ENCODE data around the gene CEP250.
"Not testable (repeated sequence)": the region's sequence is repeated elsewhere in the genome, so short reads cannot be mapped to it uniquely, and the experiment has no call there.

Gene CEP250

DNA sequence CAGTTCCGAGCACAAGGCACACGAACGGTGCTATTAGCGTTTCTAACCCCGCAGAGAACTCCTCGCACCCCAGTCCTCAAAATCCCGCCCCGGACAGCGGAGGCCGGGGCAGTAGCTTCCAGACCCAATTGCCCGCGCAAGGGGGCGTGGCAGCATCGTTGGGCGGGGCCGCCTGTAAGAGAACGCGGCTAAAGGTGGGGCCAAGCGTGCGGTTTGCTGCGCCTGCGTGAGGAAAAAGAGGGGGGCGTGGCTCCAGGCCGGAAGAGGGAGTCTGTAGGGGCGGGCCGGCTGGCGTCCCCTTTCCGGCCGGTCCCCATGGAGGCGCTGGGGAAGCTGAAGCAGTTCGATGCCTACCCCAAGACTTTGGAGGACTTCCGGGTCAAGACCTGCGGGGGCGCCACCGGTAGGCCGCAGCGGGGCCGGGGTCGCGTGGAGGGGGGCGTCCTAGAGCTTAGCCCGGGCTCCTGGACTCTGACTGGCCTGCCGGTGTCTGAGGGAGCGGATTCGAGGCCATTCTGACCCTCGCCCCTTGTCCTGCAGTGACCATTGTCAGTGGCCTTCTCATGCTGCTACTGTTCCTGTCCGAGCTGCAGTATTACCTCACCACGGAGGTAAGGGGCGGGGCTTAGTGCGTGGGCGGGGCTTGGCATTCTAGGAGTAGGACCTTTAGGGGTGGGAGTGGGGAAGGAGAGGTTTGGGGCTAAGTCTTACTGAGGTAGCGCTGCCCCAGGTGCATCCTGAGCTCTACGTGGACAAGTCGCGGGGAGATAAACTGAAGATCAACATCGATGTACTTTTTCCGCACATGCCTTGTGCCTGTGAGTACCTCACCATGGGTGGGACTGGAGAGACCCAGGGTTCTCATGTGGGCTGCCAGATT, 86.6 kb downstream of the CEP250 start, which contains the start of gene ERGIC3:
TSS of gene ERGIC3 (plus strand) at position 296 of the 880 bp plus-strand sequence. CDS start at position 316, 20 bp downstream.
- no peak for TF ChIP-seq CTCF (IDR thresholded peaks at IDR 0.05; ENCODE audit: low read depth, low read length, missing control alignments)
- peak; percentile 77 for DNase-seq (ENCODE audit: extremely low read depth, low read depth)
- peak within 1 kb of the TSS; percentile 78 for H3K4me3 ChIP-seq (replicated peaks; ENCODE audit: low read depth, low read length)

DNA sequence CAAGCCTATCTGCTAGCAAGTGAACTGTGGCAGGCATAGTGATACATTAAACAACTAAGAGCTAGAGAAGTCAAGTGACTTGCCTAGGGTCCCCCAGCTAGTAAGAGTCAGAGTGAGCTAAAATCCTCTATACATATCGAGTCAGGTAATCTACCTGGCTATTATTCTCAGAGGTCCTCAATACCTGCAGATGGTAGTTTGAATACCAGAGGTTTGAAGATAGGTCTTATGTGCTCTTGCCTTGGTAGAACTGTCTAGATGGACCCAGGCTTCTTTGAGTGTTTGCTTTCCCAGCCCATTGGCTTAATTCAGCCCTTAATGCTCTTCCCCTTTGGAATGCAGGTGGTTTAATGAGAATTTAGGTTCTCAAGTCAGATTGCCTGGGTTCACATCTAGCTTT, 87.6 kb downstream of the CEP250 start:
- TF ChIP-seq CTCF (IDR thresholded peaks at IDR 0.05; ENCODE audit: low read depth, low read length, missing control alignments), result no peak
- DNase-seq (ENCODE audit: extremely low read depth, low read depth), result no peak
- peak overlapping the region; percentile 78 for H3K4me3 ChIP-seq (replicated peaks; ENCODE audit: low read depth, low read length)

DNA sequence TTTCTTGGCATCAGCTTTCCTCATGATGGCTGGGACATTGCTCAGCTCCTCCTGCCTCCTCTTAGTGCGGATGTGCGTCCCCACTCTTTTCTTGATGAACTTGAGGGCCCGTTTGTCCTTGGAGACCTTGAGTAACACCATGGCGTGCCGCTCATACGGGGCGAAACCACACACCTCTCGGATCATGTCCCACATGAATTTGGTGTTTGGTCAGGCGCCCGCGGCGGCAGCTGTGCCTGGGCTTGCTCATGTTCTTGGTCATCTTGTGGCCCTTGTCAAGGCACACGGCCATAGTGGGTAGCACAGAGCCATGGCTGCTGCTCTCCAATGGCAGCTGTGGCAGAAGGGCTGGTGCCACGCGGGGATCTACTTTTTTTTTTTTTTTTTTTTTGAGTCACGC, 89.0 kb downstream of the CEP250 start:
- H3K4me3 ChIP-seq (replicated peaks; ENCODE audit: low read depth, low read length), result no peak overlapping the region
- TF ChIP-seq CTCF (IDR thresholded peaks at IDR 0.05; ENCODE audit: low read depth, low read length, missing control alignments), result no peak
- no peak for DNase-seq (ENCODE audit: extremely low read depth, low read depth)

DNA sequence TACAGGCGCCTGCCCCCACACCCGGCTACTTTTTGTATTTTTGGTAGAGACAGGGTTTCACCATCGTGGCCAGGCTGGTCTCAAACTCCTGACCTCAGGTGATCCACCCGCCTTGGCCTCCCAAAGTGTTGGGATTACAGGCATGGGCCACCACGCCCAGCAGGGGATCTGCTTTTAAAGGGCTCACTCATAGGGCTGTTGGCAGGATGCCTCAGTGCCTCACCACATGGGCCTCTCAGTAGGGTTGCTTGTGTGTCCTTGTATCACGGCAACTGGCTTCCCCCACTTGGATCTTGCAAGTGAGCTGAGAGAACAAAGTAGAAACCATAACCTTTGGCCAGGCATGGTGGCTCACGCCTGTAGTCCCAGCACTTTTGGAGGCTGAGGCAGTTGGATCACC, 89.5 kb downstream of the CEP250 start:
- H3K4me3 ChIP-seq (replicated peaks; ENCODE audit: low read depth, low read length), result not testable (repeated sequence)

DNA sequence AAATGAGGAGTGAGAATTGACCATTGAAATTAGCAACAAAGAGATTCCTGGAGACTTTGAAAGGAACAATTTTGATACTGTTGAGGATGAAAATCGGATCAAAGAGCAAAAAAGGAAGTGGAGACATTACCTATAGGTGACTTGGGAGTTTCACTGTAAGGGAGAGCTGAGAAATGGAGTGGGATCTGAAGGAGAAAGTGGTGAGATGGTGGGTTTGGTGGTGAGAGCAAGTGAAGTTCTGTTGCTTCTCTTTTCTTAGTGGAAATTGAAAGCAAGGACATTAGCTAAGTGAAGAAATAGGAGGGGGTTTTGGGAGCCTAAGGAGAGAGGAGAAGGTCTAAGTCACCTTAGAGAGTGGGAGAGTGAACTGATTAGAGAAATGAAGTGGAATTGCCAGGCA, 90.7 kb downstream of the CEP250 start:
- no peak overlapping the region for H3K4me3 ChIP-seq (replicated peaks; ENCODE audit: low read depth, low read length)
- TF ChIP-seq CTCF (IDR thresholded peaks at IDR 0.05; ENCODE audit: low read depth, low read length, missing control alignments), result no peak

More for the DNA sequence above, 89.5 kb downstream of the CEP250 start:
- not testable (repeated sequence) for DNase-seq (ENCODE audit: extremely low read depth, low read depth)

DNA sequence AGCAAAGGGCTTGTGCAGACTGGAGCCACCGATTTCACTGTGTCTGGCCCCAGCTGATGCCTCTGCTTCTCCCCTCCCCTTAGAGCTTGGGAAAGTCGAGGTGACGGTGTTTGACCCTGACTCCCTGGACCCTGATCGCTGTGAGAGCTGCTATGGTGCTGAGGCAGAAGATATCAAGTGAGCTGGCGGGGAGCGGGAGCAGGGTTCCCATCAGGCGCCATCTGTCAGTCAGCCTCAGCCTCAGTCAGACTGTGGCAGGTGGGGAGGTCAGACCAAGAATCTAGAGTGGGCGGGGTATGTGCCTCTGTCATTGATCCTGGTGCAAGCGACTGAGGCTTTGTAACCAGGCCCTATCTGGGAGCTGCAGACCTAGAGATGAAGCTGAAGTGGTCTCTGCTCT, 91.9 kb downstream of the CEP250 start:
- no peak for TF ChIP-seq CTCF (IDR thresholded peaks at IDR 0.05; ENCODE audit: low read depth, low read length, missing control alignments)
- H3K4me3 ChIP-seq (replicated peaks; ENCODE audit: low read depth, low read length), result no peak overlapping the region
- no peak for DNase-seq (ENCODE audit: extremely low read depth, low read depth)

More for the DNA sequence above, 90.7 kb downstream of the CEP250 start:
- DNase-seq (ENCODE audit: extremely low read depth, low read depth), result no peak

GRCh38 chr20:35551503-35551902, 96.1 kb downstream of the CEP250 start:
- no peak for DNase-seq (ENCODE audit: extremely low read depth, low read depth)
- H3K4me3 ChIP-seq (replicated peaks; ENCODE audit: low read depth, low read length), result no peak overlapping the region
- no peak for TF ChIP-seq CTCF (IDR thresholded peaks at IDR 0.05; ENCODE audit: low read depth, low read length, missing control alignments)

Data from HFF-Myc (cell line).